Endothelial cell of umbilical vein (primary cell): ENCODE results near the gene EIF5B. TPM values are rescaled to one million over a fixed set of nuclear protein-coding genes. Genes with fewer than 3 reads are reported as not detected.

ENCODE experiments used
- BruUV-seq: library from RNA; stranded (reverse); fragments of 400-500 nt; replicated peaks from 2 replicates; lab custom pipeline; 2021; lab: Mats Ljungman, UMichigan
- CTCF ChIA-PET: fragments of 300-600, 350-600 bp; sonication (Branson Sonifier 250); formaldehyde crosslinking; loops from one replicate; lab custom pipeline; 2021; ENCODE audit warnings: antibody characterized with exemption, inconsistent platforms; lab: Charles Lee
- POLR2A ChIA-PET: fragments of 300-600, 350-600 bp; sonication (Branson Sonifier 250); formaldehyde crosslinking; loops from one replicate; lab custom pipeline; 2021; ENCODE audit warnings: antibody characterized with exemption, inconsistent platforms; lab: Charles Lee
- DNase-seq: peaks from one replicate; pipeline ENCODE4 v3.0.0-alpha.2; 2011; ENCODE audit warnings: low read depth, low spot score
- FAIRE-seq: peaks from 2 replicates; lab custom pipeline; 2011; peaks lifted over from hg19 to GRCh38; lab: Jason Lieb, UNC
- H2AFZ ChIP-seq: 2 replicates; pipeline ENCODE4 v1.6.0; 2012; ENCODE audit warnings: low read depth, low read length, control low read depth, inconsistent platforms
- H3K27ac ChIP-seq: 2 replicates; pipeline ENCODE4 v1.5.1; 2011; ENCODE audit warnings: low read depth, mild to moderate bottlenecking, control low read depth, low read length, moderate library complexity; ENCODE audit not compliant: insufficient read depth
- H3K27me3 ChIP-seq, 2 experiments: 2 replicates each; pipeline versions ENCODE4 v1.6.0 to v1.6.1; 2011; ENCODE audit warnings: low read length in 2 of 2, mixed read lengths in 1 of 2; ENCODE audit not compliant: control insufficient read depth in 2 of 2, insufficient read depth in 2 of 2
- H3K36me3 ChIP-seq, 2 experiments: 2 replicates in 1 of 2; 3 replicates in 1 of 2; pipeline ENCODE4 v1.5.1; 2011; ENCODE audit warnings: low read length in 2 of 2, mild to moderate bottlenecking in 1 of 2, moderate library complexity in 1 of 2; ENCODE audit not compliant: control insufficient read depth in 2 of 2, insufficient read depth in 2 of 2; ENCODE audit errors: extremely low read depth in 1 of 2
- H3K4me1 ChIP-seq: 3 replicates; pipeline ENCODE4 v1.5.1; 2011; ENCODE audit warnings: mild to moderate bottlenecking, low read length; ENCODE audit not compliant: control insufficient read depth, insufficient read depth; ENCODE audit errors: extremely low read depth
- H3K4me2 ChIP-seq: 2 replicates; pipeline ENCODE4 v1.6.1; 2011; ENCODE audit warnings: low read length, control low read depth, mixed read lengths; ENCODE audit not compliant: insufficient read depth
- H3K4me3 ChIP-seq, 3 experiments: fragments of 200-600 bp in 1 of 3; sonication (generic), shearing (Covaris generic) in 1 of 3; replicated peaks in 1 of 3; 2 replicates each; pipeline ENCODE4 v1.5.1; 2011 to 2016; ENCODE audit warnings: control low read depth in 3 of 3, low read length in 3 of 3, mild to moderate bottlenecking in 2 of 3, inconsistent platforms in 1 of 3, low read depth in 1 of 3, moderate library complexity in 1 of 3; ENCODE audit not compliant: insufficient read depth in 1 of 3
- H3K79me2 ChIP-seq: 2 replicates; pipeline ENCODE4 v1.6.0; 2012; ENCODE audit warnings: low read length, inconsistent platforms; ENCODE audit not compliant: control insufficient read depth, insufficient read depth
- H3K9ac ChIP-seq: replicated peaks from 2 replicates; pipeline ENCODE3; 2011; ENCODE audit warnings: low read length, control low read depth; ENCODE audit not compliant: insufficient read depth; ENCODE audit errors: extremely low read depth
- H3K9me1 ChIP-seq: replicated peaks from 3 replicates; pipeline ENCODE4 v1.6.0; 2011; ENCODE audit warnings: mild to moderate bottlenecking, low read length; ENCODE audit not compliant: control insufficient read depth, insufficient read depth; ENCODE audit errors: extremely low read depth
- H3K9me3 ChIP-seq: replicated peaks from 2 replicates; pipeline ENCODE4 v1.5.1; 2012; ENCODE audit warnings: low read length, inconsistent platforms; ENCODE audit not compliant: control insufficient read depth, insufficient read depth
- H4K20me1 ChIP-seq: replicated peaks from 2 replicates; pipeline ENCODE3; 2011; ENCODE audit warnings: mild to moderate bottlenecking, low read length; ENCODE audit not compliant: control insufficient read depth, insufficient read depth; ENCODE audit errors: extremely low read depth
- CTCF ChIP-seq, 2 donors: IDR thresholded peaks; 1 replicate in 1 of 2; 2 replicates in 1 of 2; pipeline ENCODE4 v1.5.1; 2011; ENCODE audit warnings: low read length in 2 of 2, mild to moderate bottlenecking in 2 of 2, moderate library complexity in 2 of 2, control low read depth in 1 of 2, inconsistent platforms in 1 of 2, low read depth in 1 of 2; ENCODE audit not compliant: insufficient read depth in 1 of 2; ENCODE audit errors: extremely low read depth in 1 of 2
- EZH2 ChIP-seq: IDR thresholded peaks from 2 replicates; pipeline ENCODE4 v1.6.1; 2012; ENCODE audit warnings: borderline replicate concordance, low read depth, mild to moderate bottlenecking, moderate library complexity, low read length, inconsistent platforms; ENCODE audit not compliant: severe bottlenecking
- FOS ChIP-seq: IDR thresholded peaks from 2 replicates; pipeline ENCODE4 v1.6.1; 2011; ENCODE audit warnings: mild to moderate bottlenecking, low read length, moderate library complexity, borderline replicate concordance; ENCODE audit not compliant: insufficient read depth
- GATA2 ChIP-seq: IDR thresholded peaks from 2 replicates; pipeline ENCODE4 v1.7.0; 2011; ENCODE audit warnings: low read depth, mild to moderate bottlenecking, moderate library complexity, mixed read lengths, low read length; ENCODE audit not compliant: insufficient read length, insufficient read depth
- JUN ChIP-seq: IDR thresholded peaks from 2 replicates; pipeline ENCODE4 v1.6.1; 2011; ENCODE audit warnings: borderline replicate concordance, low read depth; ENCODE audit not compliant: insufficient read length, insufficient read depth
- MAX ChIP-seq: IDR thresholded peaks from 2 replicates; pipeline ENCODE4 v1.6.1; 2011; ENCODE audit not compliant: insufficient read depth, insufficient read length
- MYC ChIP-seq: IDR thresholded peaks from one replicate; pipeline ENCODE4 v1.6.1; 2011; ENCODE audit warnings: mild to moderate bottlenecking, low read depth, low read length
- POLR2A ChIP-seq: IDR thresholded peaks from 2 replicates; pipeline ENCODE4 v1.6.1; 2012; ENCODE audit warnings: low read depth, mild to moderate bottlenecking, control low read depth, low read length
- POLR2AphosphoS5 ChIP-seq: IDR thresholded peaks from 2 replicates; pipeline ENCODE4 v1.6.1; 2012; ENCODE audit warnings: low read depth, mild to moderate bottlenecking, control low read depth, low read length, moderate library complexity; ENCODE audit not compliant: insufficient read depth
- dilution Hi-C: fragments of 300-500 bp; cut with MboI; formaldehyde crosslinking; loops from one replicate; pipeline ENCODE4 v1.15.0; 2019; ENCODE audit warnings: low sequenced_read_pairs; ENCODE audit not compliant: extremely low pct_ligation_motif_present
- intact Hi-C: fragments of 100-400 bp; cut with micrococcal nuclease; formaldehyde crosslinking; loops from one replicate; pipeline ENCODE4 v1.10.0; 2022
- polyA plus RNA-seq, 4 experiments: library from polyadenylated mRNA; depleted of rRNA in 3 of 4; stranded (reverse) in 3 of 4; unstranded in 1 of 4; fragments of >200 nt; gene quantifications; 2 replicates each; pipeline versions ENCODE4 v1.2.1 to v1.2.3, GENCODE V29; 2011 to 2012; ENCODE audit warnings: missing spikeins in 1 of 4
- total RNA-seq: library from RNA; stranded (reverse); gene quantifications from 2 replicates; pipeline ENCODE4 v1.2.3, GENCODE V29; 2021

EIF5B gene
- total and polyA plus RNA-seq, 2 donors (not counting 3 experiments of a cell fraction or from before 2014, with no cell fraction given): 10.1 to 54.5 TPM

GRCh38 chr2:99336804-99337112 lies 431 bp upstream of the EIF5B start:
- Histone ChIP-seq H3K4me2 (peak overlapping the region; percentile 90), H3K27ac (peak overlapping the region; percentile 57), H3K4me3 (peak overlapping the region; percentile 59 to 96 (median 89)), H3K9me1 (no peaks in the 10 kb centered on the region), H3K79me2 (peaks cover 87% of the 10 kb centered on the region), H3K9me3 (no peaks in the 10 kb centered on the region), H3K36me3 (peaks cover 5 to 6% of the 10 kb centered on the region in 2 experiments), H2AFZ (peak overlapping the region; percentile 88), H3K9ac (peak overlapping the region; percentile 91), H4K20me1 (no peaks in the 10 kb centered on the region), H3K4me1 (peaks cover 20% of the 10 kb centered on the region), H3K27me3 (no peaks in the 10 kb centered on the region)
- DNase-seq (no peak), FAIRE-seq (no peak)
- TF ChIP-seq FOS: no peak
- TF ChIP-seq POLR2A: no peak
- no peak for TF ChIP-seq GATA2
- TF ChIP-seq JUN: no peak
- no peak for TF ChIP-seq POLR2AphosphoS5
- TF ChIP-seq MYC: no peak
- TF ChIP-seq MAX: no peak
- no peak for TF ChIP-seq CTCF (IDR thresholded peaks at IDR 0.05; ENCODE audit: extremely low read depth in 1 of 2, insufficient read depth in 1 of 2, low read depth in 1 of 2, low read length in 2 of 2)
- no peak for TF ChIP-seq EZH2
- POLR2A ChIA-PET: interaction anchor here (0.6 to 1.8 kb wide), 7 partner anchors 16 to 156 kb away, joined by 3 to 6 read pairs (median 4); partner anchors contain the start of genes MITD1, MRPL30 and REV1
- dilution Hi-C loops: no loop called here
- BruUV-seq: no TSS peak
- CTCF ChIA-PET: interaction anchor here (1.1 to 4.4 kb wide), 13 partner anchors 11 to 222 kb away, joined by 3 to 41 read pairs (median 5); partner anchors contain the start of gene REV1
- intact Hi-C loops: loop anchor here (1.0 to 10.0 kb wide), 4 partner anchors 154 to 582 kb away; partner anchors contain the start of genes MITD1, MRPL30 and REV1
